PC-3 (cell line): ENCODE data around the gene ZNF771. TPM values are rescaled to one million over a fixed set of nuclear protein-coding genes. Genes with fewer than 3 reads are reported as not detected.
A peak's percentile ranks its signal among the peaks of the same experiment; 100 is the strongest.

Source experiments
- ATAC-seq: fragments of 200-7000 bp; cut with Tn5 transposase; 2 replicates; pipeline ENCODE4 v1.9.1; 2020; ENCODE audit warnings: mild to moderate bottlenecking, moderate library complexity
- BruUV-seq: library from RNA; stranded (reverse); fragments of 400-500 nt; replicated peaks from 2 replicates; lab custom pipeline; 2021; lab: Mats Ljungman, UMichigan
- CTCF ChIA-PET: fragments of 300-600 bp; sonication (Branson Sonifier 250); formaldehyde crosslinking; loops from one replicate; lab custom pipeline; 2022; ENCODE audit warnings: antibody characterized with exemption; lab: Charles Lee
- POLR2A ChIA-PET: fragments of 300-600 bp; sonication (Branson Sonifier 250); formaldehyde crosslinking; loops from one replicate; lab custom pipeline; 2022; ENCODE audit warnings: antibody characterized with exemption; ENCODE audit not compliant: unreplicated experiment; lab: Charles Lee
- DNase-seq: peaks from one replicate; pipeline ENCODE4 v3.0.0-alpha.2; 2015
- H2AFZ ChIP-seq: fragments of 300-600 bp; sonication (generic); 2 replicates; pipeline ENCODE4 v1.6.0; 2016; ENCODE audit warnings: antibody characterized with exemption, low read length
- H3F3A ChIP-seq: fragments of 300-600 bp; sonication (generic); one replicate; pipeline ENCODE4 v1.6.0; 2017; ENCODE audit warnings: antibody characterized with exemption, low read length, control low read depth, mild to moderate bottlenecking; ENCODE audit not compliant: unreplicated experiment
- H3K27ac ChIP-seq: fragments of 300-600 bp; sonication (generic); 2 replicates; pipeline ENCODE4 v1.5.1; 2016; ENCODE audit warnings: mild to moderate bottlenecking, low read length
- H3K27me3 ChIP-seq: fragments of 300-600 bp; sonication (generic); 2 replicates; pipeline ENCODE4 v1.6.1; 2016; ENCODE audit warnings: low read length, mixed read lengths
- H3K36me3 ChIP-seq: fragments of 300-600 bp; sonication (generic); 2 replicates; pipeline ENCODE4 v1.6.1; 2016; ENCODE audit warnings: low read depth, mixed run types, low read length, mixed read lengths
- H3K4me1 ChIP-seq: fragments of 300-600 bp; sonication (generic); 2 replicates; pipeline ENCODE4 v1.5.1; 2016; ENCODE audit warnings: low read length; ENCODE audit not compliant: insufficient read depth
- H3K4me2 ChIP-seq: fragments of 300-600 bp; sonication (generic); 2 replicates; pipeline ENCODE4 v1.6.0; 2016; ENCODE audit warnings: low read length
- H3K4me3 ChIP-seq: fragments of 300-600 bp; sonication (generic); 2 replicates; pipeline ENCODE4 v1.5.1; 2016; ENCODE audit warnings: mild to moderate bottlenecking, low read length, mixed read lengths
- H3K79me2 ChIP-seq: fragments of 300-600 bp; sonication (generic); 2 replicates; pipeline ENCODE4 v1.6.1; 2017; ENCODE audit warnings: low read length, mixed read lengths
- H3K9ac ChIP-seq: fragments of 300-600 bp; sonication (generic); 2 replicates; pipeline ENCODE4 v1.6.0; 2016; ENCODE audit warnings: mild to moderate bottlenecking, low read length
- H3K9me2 ChIP-seq: fragments of 300-600 bp; sonication (generic); replicated peaks from 2 replicates; pipeline ENCODE4 v1.6.1; 2016; ENCODE audit warnings: mixed run types, low read length, mixed read lengths
- H3K9me3 ChIP-seq: fragments of 300-600 bp; sonication (generic); 2 replicates; pipeline ENCODE4 v1.6.1; 2016; ENCODE audit warnings: low read length, mixed read lengths
- H4K20me1 ChIP-seq: fragments of 300-600 bp; sonication (generic); 2 replicates; pipeline ENCODE4 v1.6.1; 2016; ENCODE audit warnings: low read length, mixed read lengths
- CTCF ChIP-seq: fragments of 300-600 bp; sonication (generic); conservative IDR thresholded peaks from 2 replicates; pipeline ENCODE4 v1.5.1; 2017; ENCODE audit warnings: antibody characterized with exemption, low read depth, mild to moderate bottlenecking, low read length
- EZH2 ChIP-seq: fragments of 300-600 bp; sonication (generic); IDR thresholded peaks from one replicate; pipeline ENCODE4 v1.6.1; 2017; ENCODE audit warnings: antibody characterized with exemption, mild to moderate bottlenecking, low read length; ENCODE audit not compliant: unreplicated experiment
- EZH2phosphoT487 ChIP-seq: fragments of 300-600 bp; sonication (generic); IDR thresholded peaks from 2 replicates; pipeline ENCODE4 v1.6.1; 2018; ENCODE audit warnings: mild to moderate bottlenecking, antibody characterized with exemption, low read length, borderline replicate concordance
- intact Hi-C: fragments of 100-400 bp; cut with micrococcal nuclease; formaldehyde crosslinking; loops from 2 replicates; pipeline ENCODE4 v1.9.0; 2023
- total RNA-seq: library from RNA; depleted of rRNA; stranded (reverse); fragments of >200 nt; gene quantifications from 2 replicates; pipeline ENCODE4 v1.2.3, GENCODE V29; 2014

The ZNF771 gene
- total RNA-seq, 1 experiment from 2014 or later, result 3.6 TPM

- peak overlapping the region; percentile 61 for H3K9ac ChIP-seq
- no peaks in the 10 kb centered on the region for H3F3A ChIP-seq
- no peak overlapping the region for H3K27ac ChIP-seq
- DNase-seq (no peak), ATAC-seq (no peak)
- H3K9me3 ChIP-seq, result no peaks in the 10 kb centered on the region
- no peaks in the 10 kb centered on the region for H3K36me3 ChIP-seq
- no peaks in the 10 kb centered on the region for H3K27me3 ChIP-seq
- TF ChIP-seq CTCF (no peak), EZH2phosphoT487 (no peak), EZH2 (no peak)
- peak overlapping the region; percentile 90 for H2AFZ ChIP-seq
- intact Hi-C loops, result loop anchor here (2.0 kb wide), 1 partner anchor 16 kb away; no protein-coding TSS in a partner anchor
- peak overlapping the region; percentile 84 for H3K4me3 ChIP-seq
- no peaks in the 10 kb centered on the region for H3K4me1 ChIP-seq
- BruUV-seq, result no TSS peak
- H3K9me2 ChIP-seq, result no peaks in the 10 kb centered on the region
- peak overlapping the region; percentile 85 for H3K4me2 ChIP-seq
- POLR2A ChIA-PET, result interaction anchor here (0.6 kb wide), 1 partner anchor 203 kb away, joined by 3 read pairs; no protein-coding TSS in a partner anchor
- peaks cover 20% of the 10 kb centered on the region for H3K79me2 ChIP-seq
- CTCF ChIA-PET, result interaction anchor here (0.6 to 1.0 kb wide), 3 partner anchors 15 to 362 kb away, joined by 3 to 8 read pairs (median 4); partner anchors contain the start of gene TBC1D10B
- H4K20me1 ChIP-seq, result no peaks in the 10 kb centered on the region
These were observed 12.7 kb upstream of the ZNF771 start for GRCh38 chr16:30394592-30395154.

- Histone ChIP-seq H3K9ac (peak within 1 kb of the TSS; percentile 68), H2AFZ (peak within 1 kb of the TSS; percentile 90), H4K20me1 (no peaks in the 10 kb centered on the region), H3K27ac (0 out of 2 replicates have a peak within 1 kb of the TSS, but pooled peaks have one; percentile 4), H3K27me3 (no peaks in the 10 kb centered on the region), H3K36me3 (no peaks in the 10 kb centered on the region), H3K79me2 (peaks cover 20% of the 10 kb centered on the region), H3K4me2 (peak within 1 kb of the TSS; percentile 93), H3K4me3 (peak within 1 kb of the TSS; percentile 84), H3F3A (no peaks in the 10 kb centered on the region), H3K9me2 (no peaks in the 10 kb centered on the region), H3K9me3 (no peaks in the 10 kb centered on the region), H3K4me1 (0 out of 2 replicates have a peak, but pooled peaks cover 4% of the 10 kb centered on the region)
- ATAC-seq (peak; percentile 79), DNase-seq (peak; percentile 56)
- POLR2A ChIA-PET, result interaction anchor here (0.5 to 0.6 kb wide), 2 partner anchors 203 to 287 kb away, joined by 3 read pairs; no protein-coding TSS in a partner anchor
- intact Hi-C loops, result loop anchor here (2.0 kb wide), 1 partner anchor 17 kb away; no protein-coding TSS in a partner anchor
- CTCF ChIA-PET, result interaction anchor here (0.6 to 1.0 kb wide), 3 partner anchors 14 to 363 kb away, joined by 3 to 8 read pairs (median 4); partner anchors contain the start of gene TBC1D10B
- BruUV-seq, result no TSS peak
- TF ChIP-seq EZH2phosphoT487 (no peak), CTCF (peak; percentile 21; the same call in 1 of the 2 replicates)
These were observed 12.0 kb upstream of the ZNF771 start, which contains the start of gene ZNF48 for GRCh38 chr16:30395155-30395991. Gene ZNF48, plus strand, starts transcription at chr16:30395420. Its CDS starts 375 bp downstream, at chr16:30395795.
